ENCODE data around the gene ZNF93. TPM values are rescaled to one million over a fixed set of nuclear protein-coding genes. Genes with fewer than 3 reads are reported as not detected.

ZNF93 gene
- total and polyA plus RNA-seq, 2 of the 4 experiments (the other 2 are of a cell fraction), result 3.7 to 10.6 TPM

DNA sequence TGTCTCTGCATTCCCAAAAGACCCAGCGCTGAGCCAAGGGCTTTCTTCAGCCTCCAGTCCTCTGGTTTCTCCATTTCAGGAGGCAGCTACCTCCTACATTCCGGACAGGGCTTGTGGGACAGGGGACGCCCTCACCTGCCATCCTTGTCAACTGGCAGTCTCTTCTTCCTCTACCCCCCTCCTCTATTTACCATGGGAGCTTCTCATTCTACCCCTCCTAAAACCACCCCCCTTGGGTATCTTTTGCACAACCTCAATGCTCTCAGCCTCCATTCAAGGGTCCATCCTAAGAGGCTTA is 43.8 kb downstream of the ZNF93 start:
- 100% methylated on average over 1 of the region's 3 CpGs; no CpG with 5 or more reads in 1 of the 2 experiments for WGBS, 2 experiments (ENCODE audit: extremely low coverage in 2 of 2, insufficient read length in 1 of 2)
- H4K8ac ChIP-seq (ENCODE audit: low read depth in 2 of 2, low read length in 2 of 2), result no peak overlapping the region
- H3K14ac ChIP-seq (replicated peaks; ENCODE audit: low read depth, low read length), result no peak overlapping the region
- in situ Hi-C loops (cut with MboI; ENCODE audit: low sequenced_read_pairs) (no loop called here), dilution Hi-C loops (cut with HindIII; ENCODE audit: low sequenced_read_pairs, unreplicated experiment) (no loop called here), intact Hi-C loops (cut with micrococcal nuclease) (no loop called here)
- H2BK15ac ChIP-seq (ENCODE audit: low read depth, low read length), result no peak overlapping the region
- no peak overlapping the region for H3K23ac ChIP-seq (ENCODE audit: low read depth, low read length)
- no peaks in the 10 kb centered on the region for H3K36me3 ChIP-seq (ENCODE audit: control insufficient read depth, insufficient read depth, low read length)
- no peak overlapping the region for H3K4me3 ChIP-seq (ENCODE audit: insufficient read depth, low read depth, low read length)
- no peak overlapping the region for H3K27ac ChIP-seq (ENCODE audit: insufficient read depth, low read length)
- no peaks in the 10 kb centered on the region for H3K79me1 ChIP-seq (ENCODE audit: low read depth in 1 of 2, low read length in 2 of 2)
- no peak overlapping the region for H3K9ac ChIP-seq (ENCODE audit: low read depth, low read length)
- TF ChIP-seq MAZ (IDR thresholded peaks at IDR 0.05; ENCODE audit: borderline replicate concordance, low read depth, low read length) (no peak), RAD21 (IDR thresholded peaks at IDR 0.05; ENCODE audit: low read length) (no peak), NFE2L2 (IDR thresholded peaks at IDR 0.05; ENCODE audit: low read depth, low read length) (no peak), MXI1 (IDR thresholded peaks at IDR 0.05; ENCODE audit: borderline replicate concordance, low read depth, low read length) (no peak), MAFK (IDR thresholded peaks at IDR 0.05; ENCODE audit: low read depth, low read length) (no peak)
- no peak overlapping the region for H2AK5ac ChIP-seq (ENCODE audit: low read depth, low read length)
- H2BK120ac ChIP-seq (ENCODE audit: low read depth, low read length), result no peak overlapping the region
- no peak for ATAC-seq (ENCODE audit: low read depth)
- CTCF ChIA-PET, result no interaction called here
- H3K9me3 ChIP-seq (ENCODE audit: control insufficient read depth, insufficient read depth, low read length), result peaks cover 27% of the 10 kb centered on the region
- no peaks in the 10 kb centered on the region for H4K20me1 ChIP-seq (ENCODE audit: insufficient read depth, low read length)
- no TSS peak for BruUV-seq (replicated peaks)
- no peak overlapping the region for H2BK5ac ChIP-seq (ENCODE audit: low read depth, low read length, poor library complexity, severe bottlenecking)
- H4K5ac ChIP-seq (ENCODE audit: low read depth, low read length), result no peak overlapping the region
- no peak overlapping the region for H3K18ac ChIP-seq (ENCODE audit: low read depth, low read length)
- no peak overlapping the region for H2AFZ ChIP-seq (replicated peaks; ENCODE audit: low read length, poor library complexity)
- no peak overlapping the region for H4K91ac ChIP-seq (ENCODE audit: insufficient read depth, low read depth, low read length)
- H3K56ac ChIP-seq (ENCODE audit: extremely low read depth, insufficient read depth, low read length), result no peak overlapping the region
- H3K4ac ChIP-seq (ENCODE audit: low read depth, low read length), result no peak overlapping the region
- H2BK20ac ChIP-seq (ENCODE audit: low read depth, low read length), result no peak overlapping the region
- H3K4me2 ChIP-seq (ENCODE audit: low read depth, low read length), result no peak overlapping the region
- POLR2A ChIA-PET (ENCODE audit: unreplicated experiment), result no interaction called here
- no peaks in the 10 kb centered on the region for H3K27me3 ChIP-seq (ENCODE audit: control insufficient read depth, insufficient read depth, low read length)
- DNase-seq, result no peak
- no peaks in the 10 kb centered on the region for H3K9me1 ChIP-seq (ENCODE audit: insufficient read depth, low read length)
- H3K4me1 ChIP-seq (ENCODE audit: control insufficient read depth, insufficient read depth, low read length), result no peaks in the 10 kb centered on the region
- H2AK9ac ChIP-seq (replicated peaks; ENCODE audit: low read depth, low read length, poor library complexity), result no peak overlapping the region
